Natural killer cell (primary cell): Measurements from ENCODE around the gene CLIP3. TPM values are rescaled to one million over a fixed set of nuclear protein-coding genes. Genes with fewer than 3 reads are reported as not detected.

Source experiments
- ATAC-seq, 3 donors: fragments of 150-1000 bp in 2 of 3; fragments of 200-7000 bp in 1 of 3; cut with Tn5 transposase; 1 replicate in 1 of 3; 2 replicates in 2 of 3; pipeline ENCODE4 v1.10.0; 2021; ENCODE audit warnings: mild to moderate bottlenecking in 2 of 3, moderate library complexity in 2 of 3
- DNase-seq, 2 donors: peaks; one replicate each; pipeline versions ENCODE4 v3.0.0 to v3.0.0-alpha.2; 2013 to 2021; ENCODE audit warnings: mixed read lengths in 1 of 2
- H3K27ac ChIP-seq: one replicate; pipeline ENCODE4 v1.5.1; 2013; ENCODE audit warnings: mild to moderate bottlenecking, low read length
- H3K27me3 ChIP-seq: one replicate; pipeline ENCODE4 v1.6.1; 2013; ENCODE audit warnings: low read length; ENCODE audit not compliant: control insufficient read depth, insufficient read depth
- H3K36me3 ChIP-seq: one replicate; pipeline ENCODE4 v1.6.1; 2013; ENCODE audit warnings: low read length; ENCODE audit not compliant: control insufficient read depth, insufficient read depth
- H3K4me1 ChIP-seq: one replicate; pipeline ENCODE4 v1.6.1; 2013; ENCODE audit warnings: low read length; ENCODE audit not compliant: control insufficient read depth, insufficient read depth
- H3K4me3 ChIP-seq: one replicate; pipeline ENCODE4 v1.5.1; 2013; ENCODE audit warnings: low read length
- H3K9me3 ChIP-seq: one replicate; pipeline ENCODE4 v1.6.1; 2013; ENCODE audit warnings: low read length; ENCODE audit not compliant: control insufficient read depth, insufficient read depth
- H3K27ac Mint-ChIP-seq, 2 donors: one replicate each; pipeline ENCODE4 v1.8.0; 2022; ENCODE audit warnings: mild to moderate bottlenecking in 2 of 2, mixed read lengths in 2 of 2, moderate library complexity in 1 of 2
- H3K27me3 Mint-ChIP-seq, 2 donors: one replicate each; pipeline ENCODE4 v1.8.0; 2022; ENCODE audit warnings: low read depth in 2 of 2, mixed read lengths in 2 of 2
- H3K36me3 Mint-ChIP-seq: one replicate; pipeline ENCODE4 v1.8.0; 2022; ENCODE audit warnings: mixed read lengths
- H3K4me1 Mint-ChIP-seq, 2 donors: one replicate each; pipeline ENCODE4 v1.8.0; 2022; ENCODE audit warnings: mixed read lengths in 2 of 2
- H3K4me3 Mint-ChIP-seq: one replicate; pipeline ENCODE4 v1.8.0; 2022; ENCODE audit warnings: mild to moderate bottlenecking, moderate library complexity, mixed read lengths
- H3K9me3 Mint-ChIP-seq, 2 donors: one replicate each; pipeline ENCODE4 v1.8.0; 2022; ENCODE audit warnings: mixed read lengths in 2 of 2
- WGBS: methylation state at CpG from one replicate; pipeline ENCODE4 v1.1.7; 2013; ENCODE audit warnings: missing lambda C conversion rate; ENCODE audit not compliant: insufficient coverage; 5-methylcytosine and 5-hydroxymethylcytosine counted together
- intact Hi-C: fragments of 100-400 bp; cut with micrococcal nuclease; formaldehyde crosslinking; loops from one replicate; pipeline ENCODE4 v1.14.2; 2022
- total RNA-seq, 4 donors: library from RNA; stranded (reverse); fragments of 120-200 nt in 1 of 4; gene quantifications; one replicate each; pipeline versions ENCODE4 v1.2.3 to v1.2.4, GENCODE V29; 2013 to 2022
- TF ChIP-seq, protein P1 (sequence below): fragments of 200-600 bp; IDR thresholded peaks from one replicate; pipeline ENCODE4 v1.8.0; 2022; ENCODE audit warnings: antibody characterized with exemption

The CLIP3 gene
- total RNA-seq, 3 donors from 2014 or later (not counting 1 experiment from before 2014, with no cell fraction given), result 0.33 to 2.1 (median 1.3) TPM

GRCh38 chr19:35978832-35979365, 53.8 kb downstream of the CLIP3 start:
- H3K4me1 ChIP-seq, result no peaks in the 10 kb centered on the region
- no peaks in the 10 kb centered on the region for H3K36me3 Mint-ChIP-seq
- H3K27me3 Mint-ChIP-seq, result peaks cover 12 to 32% of the 10 kb centered on the region in 2 donors
- no peaks in the 10 kb centered on the region for H3K9me3 Mint-ChIP-seq
- ATAC-seq (no peak), DNase-seq (no peak)
- TF ChIP-seq, protein P1, sequence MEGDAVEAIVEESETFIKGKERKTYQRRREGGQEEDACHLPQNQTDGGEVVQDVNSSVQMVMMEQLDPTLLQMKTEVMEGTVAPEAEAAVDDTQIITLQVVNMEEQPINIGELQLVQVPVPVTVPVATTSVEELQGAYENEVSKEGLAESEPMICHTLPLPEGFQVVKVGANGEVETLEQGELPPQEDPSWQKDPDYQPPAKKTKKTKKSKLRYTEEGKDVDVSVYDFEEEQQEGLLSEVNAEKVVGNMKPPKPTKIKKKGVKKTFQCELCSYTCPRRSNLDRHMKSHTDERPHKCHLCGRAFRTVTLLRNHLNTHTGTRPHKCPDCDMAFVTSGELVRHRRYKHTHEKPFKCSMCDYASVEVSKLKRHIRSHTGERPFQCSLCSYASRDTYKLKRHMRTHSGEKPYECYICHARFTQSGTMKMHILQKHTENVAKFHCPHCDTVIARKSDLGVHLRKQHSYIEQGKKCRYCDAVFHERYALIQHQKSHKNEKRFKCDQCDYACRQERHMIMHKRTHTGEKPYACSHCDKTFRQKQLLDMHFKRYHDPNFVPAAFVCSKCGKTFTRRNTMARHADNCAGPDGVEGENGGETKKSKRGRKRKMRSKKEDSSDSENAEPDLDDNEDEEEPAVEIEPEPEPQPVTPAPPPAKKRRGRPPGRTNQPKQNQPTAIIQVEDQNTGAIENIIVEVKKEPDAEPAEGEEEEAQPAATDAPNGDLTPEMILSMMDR, result no peak
- H3K36me3 ChIP-seq, result no peaks in the 10 kb centered on the region
- H3K4me1 Mint-ChIP-seq, result no peaks in the 10 kb centered on the region
- intact Hi-C loops, result no loop called here
- H3K27ac ChIP-seq, result no peak overlapping the region
- 61% methylated on average over 20 of the region's 20 CpGs for WGBS
- H3K27ac Mint-ChIP-seq, result no peak overlapping the region
- H3K4me3 ChIP-seq, result no peak overlapping the region
- no peaks in the 10 kb centered on the region for H3K27me3 ChIP-seq
- no peak overlapping the region for H3K4me3 Mint-ChIP-seq
- H3K9me3 ChIP-seq, result no peaks in the 10 kb centered on the region

DNA sequence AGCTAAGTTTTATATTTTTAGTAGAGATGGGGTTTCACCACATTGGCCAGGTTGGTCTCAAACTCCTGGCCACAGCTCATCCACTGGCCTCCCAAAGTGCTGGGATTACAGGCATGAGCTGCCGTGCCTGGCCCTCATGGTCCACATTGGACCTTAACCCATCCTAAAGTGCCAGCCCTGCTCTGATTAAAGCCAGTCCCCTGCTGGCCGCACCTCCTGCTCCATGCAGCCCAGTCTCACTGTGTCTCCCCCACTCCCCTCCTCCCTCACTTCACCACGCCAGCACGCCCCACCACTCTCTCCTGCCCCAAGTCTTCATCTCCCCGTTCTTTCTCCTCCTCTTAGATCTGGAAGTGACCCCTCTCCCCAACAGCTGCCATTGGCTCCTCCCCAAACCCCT, 54.4 kb downstream of the CLIP3 start:
- 57% methylated on average over 5 of the region's 5 CpGs for WGBS
- no peak overlapping the region for H3K27ac ChIP-seq
- H3K27ac Mint-ChIP-seq, result no peak overlapping the region
- ATAC-seq (no peak), DNase-seq (no peak)
- peaks cover 11 to 28% of the 10 kb centered on the region in 2 donors for H3K27me3 Mint-ChIP-seq
- H3K4me3 Mint-ChIP-seq, result no peak overlapping the region
- H3K4me1 ChIP-seq, result no peaks in the 10 kb centered on the region
- no peaks in the 10 kb centered on the region for H3K9me3 ChIP-seq
- no peaks in the 10 kb centered on the region for H3K36me3 Mint-ChIP-seq
- H3K9me3 Mint-ChIP-seq, result no peaks in the 10 kb centered on the region
- intact Hi-C loops, result no loop called here
- H3K36me3 ChIP-seq, result no peaks in the 10 kb centered on the region
- no peak overlapping the region for H3K4me3 ChIP-seq
- no peaks in the 10 kb centered on the region for H3K27me3 ChIP-seq
- H3K4me1 Mint-ChIP-seq, result no peaks in the 10 kb centered on the region
- TF ChIP-seq, protein P1, result no peak

- no peaks in the 10 kb centered on the region for H3K27me3 ChIP-seq
- TF ChIP-seq, protein P1, result no peak
These were observed 55.0 kb downstream of the CLIP3 start for GRCh38 chr19:35977446-35978222.

More at GRCh38 chr19:35977446-35978222, 55.0 kb downstream of the CLIP3 start:
- Mint-ChIP-seq H3K4me1 (no peaks in the 10 kb centered on the region), H3K36me3 (no peaks in the 10 kb centered on the region), H3K9me3 (no peaks in the 10 kb centered on the region), H3K4me3 (no peak overlapping the region), H3K27ac (no peak overlapping the region), H3K27me3 (peaks cover 15 to 28% of the 10 kb centered on the region in 2 donors)
- WGBS, result 58% methylated on average over 14 of the region's 14 CpGs
- no peak overlapping the region for H3K27ac ChIP-seq
- H3K36me3 ChIP-seq, result no peaks in the 10 kb centered on the region
- H3K4me3 ChIP-seq, result no peak overlapping the region
- ATAC-seq (peak in 1 of 3 donors; percentile 55), DNase-seq (peak in 1 of 2 donors; percentile 34)
- H3K4me1 ChIP-seq, result no peaks in the 10 kb centered on the region
- H3K9me3 ChIP-seq, result no peaks in the 10 kb centered on the region
- intact Hi-C loops, result no loop called here
